Ishikawa (cell line): ENCODE data around the gene GBP4.

Experiments used
- CEBPB ChIP-seq: IDR thresholded peaks from 2 replicates; pipeline ENCODE4 v1.6.1; 2012
- CREB1 ChIP-seq: IDR thresholded peaks from 2 replicates; pipeline ENCODE4 v1.6.1; 2012; ENCODE audit warnings: low read depth
- EP300 ChIP-seq: IDR thresholded peaks from 2 replicates; pipeline ENCODE4 v1.6.1; 2012; ENCODE audit warnings: borderline replicate concordance
- FOXM1 ChIP-seq: IDR thresholded peaks from 2 replicates; pipeline ENCODE4 v1.6.1; 2012; ENCODE audit warnings: low read depth, borderline replicate concordance
- NFIC ChIP-seq: IDR thresholded peaks from 2 replicates; pipeline ENCODE4 v1.6.1; 2012
- RAD21 ChIP-seq: IDR thresholded peaks from 2 replicates; pipeline ENCODE4 v1.6.1; 2012; ENCODE audit warnings: low read depth
- TAF1 ChIP-seq: IDR thresholded peaks from 2 replicates; pipeline ENCODE4 v1.6.1; 2012; ENCODE audit warnings: low read depth, mild to moderate bottlenecking
- YY1 ChIP-seq: IDR thresholded peaks from 2 replicates; pipeline ENCODE4 v1.6.1; 2012; ENCODE audit warnings: low read depth
- TF ChIP-seq, protein P1 (sequence below): IDR thresholded peaks from 2 replicates; pipeline ENCODE4 v1.6.1; 2012; ENCODE audit warnings: low read depth, mild to moderate bottlenecking

DNA sequence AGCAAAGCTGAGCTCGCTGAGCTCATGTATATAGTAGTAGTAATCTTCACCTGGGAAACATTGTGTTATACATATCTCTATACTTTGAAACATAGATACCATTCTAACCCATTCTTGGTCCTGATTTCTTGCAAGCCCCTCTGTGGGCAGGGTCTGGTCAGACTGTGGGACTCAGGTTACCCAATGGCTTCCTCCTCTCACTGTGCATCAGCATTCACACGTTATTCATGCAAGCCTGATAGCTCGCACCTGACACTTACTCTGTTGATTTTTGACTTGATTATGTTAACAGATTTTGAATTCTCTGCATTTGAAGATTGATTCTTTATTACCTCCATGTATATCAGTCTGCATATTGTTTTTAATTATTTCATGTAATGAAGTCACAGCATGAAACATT, 24.3 kb downstream of the GBP4 start:
- TF ChIP-seq YY1 (no peak), EP300 (no peak), NFIC (no peak), CREB1 (no peak), CEBPB (no peak), TAF1 (no peak), RAD21 (no peak), FOXM1 (no peak)
- TF ChIP-seq, protein P1, sequence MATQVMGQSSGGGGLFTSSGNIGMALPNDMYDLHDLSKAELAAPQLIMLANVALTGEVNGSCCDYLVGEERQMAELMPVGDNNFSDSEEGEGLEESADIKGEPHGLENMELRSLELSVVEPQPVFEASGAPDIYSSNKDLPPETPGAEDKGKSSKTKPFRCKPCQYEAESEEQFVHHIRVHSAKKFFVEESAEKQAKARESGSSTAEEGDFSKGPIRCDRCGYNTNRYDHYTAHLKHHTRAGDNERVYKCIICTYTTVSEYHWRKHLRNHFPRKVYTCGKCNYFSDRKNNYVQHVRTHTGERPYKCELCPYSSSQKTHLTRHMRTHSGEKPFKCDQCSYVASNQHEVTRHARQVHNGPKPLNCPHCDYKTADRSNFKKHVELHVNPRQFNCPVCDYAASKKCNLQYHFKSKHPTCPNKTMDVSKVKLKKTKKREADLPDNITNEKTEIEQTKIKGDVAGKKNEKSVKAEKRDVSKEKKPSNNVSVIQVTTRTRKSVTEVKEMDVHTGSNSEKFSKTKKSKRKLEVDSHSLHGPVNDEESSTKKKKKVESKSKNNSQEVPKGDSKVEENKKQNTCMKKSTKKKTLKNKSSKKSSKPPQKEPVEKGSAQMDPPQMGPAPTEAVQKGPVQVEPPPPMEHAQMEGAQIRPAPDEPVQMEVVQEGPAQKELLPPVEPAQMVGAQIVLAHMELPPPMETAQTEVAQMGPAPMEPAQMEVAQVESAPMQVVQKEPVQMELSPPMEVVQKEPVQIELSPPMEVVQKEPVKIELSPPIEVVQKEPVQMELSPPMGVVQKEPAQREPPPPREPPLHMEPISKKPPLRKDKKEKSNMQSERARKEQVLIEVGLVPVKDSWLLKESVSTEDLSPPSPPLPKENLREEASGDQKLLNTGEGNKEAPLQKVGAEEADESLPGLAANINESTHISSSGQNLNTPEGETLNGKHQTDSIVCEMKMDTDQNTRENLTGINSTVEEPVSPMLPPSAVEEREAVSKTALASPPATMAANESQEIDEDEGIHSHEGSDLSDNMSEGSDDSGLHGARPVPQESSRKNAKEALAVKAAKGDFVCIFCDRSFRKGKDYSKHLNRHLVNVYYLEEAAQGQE: no peak
